H1 (cell line): Measurements from ENCODE around the gene TTC34. TPM values are rescaled to one million over a fixed set of nuclear protein-coding genes. Genes with fewer than 3 reads are reported as not detected.

Experiments
- CTCF ChIA-PET: fragments of 300-600 bp; sonication (Branson Sonifier 250); formaldehyde crosslinking; loops from one replicate; lab custom pipeline; 2021; ENCODE audit not compliant: partially characterized antibody; lab: Charles Lee
- POLR2A ChIA-PET: fragments of 300-600 bp; sonication (Branson Sonifier 250); formaldehyde crosslinking; loops from one replicate; lab custom pipeline; 2021; ENCODE audit warnings: inconsistent platforms; ENCODE audit not compliant: partially characterized antibody; lab: Charles Lee
- DNase-seq, 2 experiments: peaks; one replicate each; pipeline versions ENCODE4 v3.0.0 to v3.0.0-alpha.2; 2010 to 2022; ENCODE audit warnings: low spot score in 2 of 2, low read depth in 1 of 2, mixed read lengths in 1 of 2
- FAIRE-seq: peaks from 2 replicates; lab custom pipeline; 2011; peaks lifted over from hg19 to GRCh38; lab: Jason Lieb, UNC
- H2AFZ ChIP-seq: 2 replicates; pipeline ENCODE4 v1.8.1; 2012; ENCODE audit warnings: low read length, inconsistent platforms
- H2AK5ac ChIP-seq: 2 replicates; pipeline ENCODE4 v1.6.1; 2013; ENCODE audit warnings: low read depth, low read length
- H2BK120ac ChIP-seq: replicated peaks from 2 replicates; pipeline ENCODE3; 2013; ENCODE audit warnings: low read depth, low read length, inconsistent platforms
- H2BK12ac ChIP-seq: 2 replicates; pipeline ENCODE4 v1.6.1; 2013; ENCODE audit warnings: low read depth, low read length
- H2BK15ac ChIP-seq: 2 replicates; pipeline ENCODE4 v1.6.1; 2013; ENCODE audit warnings: low read length
- H2BK20ac ChIP-seq: 2 replicates; pipeline ENCODE4 v1.6.1; 2013; ENCODE audit warnings: low read length
- H2BK5ac ChIP-seq: 2 replicates; pipeline ENCODE4 v1.6.1; 2013; ENCODE audit warnings: low read depth, low read length
- H3K14ac ChIP-seq: 2 replicates; pipeline ENCODE4 v1.6.1; 2013; ENCODE audit warnings: inconsistent platforms; ENCODE audit not compliant: insufficient read length
- H3K18ac ChIP-seq: 2 replicates; pipeline ENCODE4 v1.6.1; 2013; ENCODE audit warnings: low read length; ENCODE audit errors: extremely low read depth
- H3K23ac ChIP-seq: 2 replicates; pipeline ENCODE4 v1.6.1; 2013; ENCODE audit warnings: inconsistent platforms; ENCODE audit not compliant: insufficient read length
- H3K23me2 ChIP-seq: 2 replicates; pipeline ENCODE4 v1.6.1; 2013; ENCODE audit warnings: low read depth, low read length
- H3K27ac ChIP-seq: 2 replicates; pipeline ENCODE4 v1.6.1; 2011; ENCODE audit warnings: low read depth, low read length, inconsistent platforms
- H3K27me3 ChIP-seq, 4 experiments: replicated peaks in 1 of 4; 1 replicate in 1 of 4; 2 replicates in 3 of 4; pipeline versions ENCODE4 v1.6.1 to v1.8.1; 2011 to 2013; ENCODE audit warnings: low read length in 3 of 4, mild to moderate bottlenecking in 3 of 4, inconsistent platforms in 2 of 4, mixed read lengths in 2 of 4, moderate library complexity in 1 of 4; ENCODE audit not compliant: control insufficient read depth in 3 of 4, insufficient read depth in 3 of 4; ENCODE audit errors: extremely low read depth in 1 of 4
- H3K36me3 ChIP-seq, 4 experiments: 2 replicates each; pipeline versions ENCODE4 v1.6.1 to v1.8.1; 2011 to 2013; ENCODE audit warnings: mild to moderate bottlenecking in 4 of 4, low read length in 3 of 4, moderate library complexity in 2 of 4, control low read depth in 1 of 4, inconsistent platforms in 1 of 4; ENCODE audit not compliant: insufficient read depth in 4 of 4, control insufficient read depth in 2 of 4
- H3K4ac ChIP-seq: replicated peaks from 2 replicates; pipeline ENCODE3; 2013; ENCODE audit warnings: low read length, low read depth, mixed read lengths, inconsistent platforms; ENCODE audit not compliant: insufficient read length
- H3K4me1 ChIP-seq, 4 experiments: replicated peaks in 1 of 4; 1 replicate in 1 of 4; 2 replicates in 3 of 4; pipeline versions ENCODE4 v1.6.1 to v1.8.1; 2011 to 2013; ENCODE audit warnings: low read length in 3 of 4, inconsistent platforms in 2 of 4, mixed read lengths in 1 of 4; ENCODE audit not compliant: insufficient read depth in 4 of 4, control insufficient read depth in 3 of 4
- H3K4me2 ChIP-seq, 2 experiments: 2 replicates each; pipeline versions ENCODE4 v1.6.1 to v1.8.1; 2011 to 2013; ENCODE audit warnings: low read depth in 2 of 2, low read length in 2 of 2, control low read depth in 1 of 2, inconsistent platforms in 1 of 2, mild to moderate bottlenecking in 1 of 2; ENCODE audit not compliant: insufficient read depth in 1 of 2
- H3K4me3 ChIP-seq, 4 experiments: fragments of 200-600, 300-600 bp in 1 of 4; sonication (generic), shearing (Covaris generic), sonication (Bioruptor Twin) in 1 of 4; 2 replicates each; pipeline versions ENCODE4 v1.5.1 to v1.8.1; 2011 to 2016; ENCODE audit warnings: low read length in 4 of 4, low read depth in 3 of 4, control low read depth in 2 of 4, inconsistent platforms in 2 of 4, mild to moderate bottlenecking in 2 of 4, mixed read lengths in 1 of 4, moderate library complexity in 1 of 4; ENCODE audit not compliant: insufficient read depth in 2 of 4; ENCODE audit errors: extremely low read depth in 1 of 4
- H3K56ac ChIP-seq: replicated peaks from 2 replicates; pipeline ENCODE3; 2013; ENCODE audit warnings: low read depth, mild to moderate bottlenecking, mixed read lengths, low read length, inconsistent platforms; ENCODE audit not compliant: insufficient read length
- H3K79me1 ChIP-seq: 2 replicates; pipeline ENCODE4 v1.6.1; 2013; ENCODE audit warnings: low read depth, low read length, control low read depth
- H3K79me2 ChIP-seq, 2 experiments: 2 replicates each; pipeline versions ENCODE4 v1.6.1 to v1.8.1; 2012 to 2013; ENCODE audit warnings: low read length in 2 of 2, mild to moderate bottlenecking in 2 of 2, inconsistent platforms in 1 of 2; ENCODE audit not compliant: insufficient read depth in 2 of 2, control insufficient read depth in 1 of 2
- H3K9ac ChIP-seq, 4 experiments: replicated peaks in 1 of 4; 1 replicate in 1 of 4; 2 replicates in 3 of 4; pipeline versions ENCODE4 v1.6.1 to v1.8.1; 2011 to 2013; ENCODE audit warnings: low read depth in 3 of 4, low read length in 3 of 4, control low read depth in 2 of 4, mild to moderate bottlenecking in 2 of 4, moderate library complexity in 2 of 4, inconsistent platforms in 1 of 4; ENCODE audit errors: extremely low read depth in 1 of 4
- H3K9me3 ChIP-seq, 2 experiments: 2 replicates each; pipeline versions ENCODE4 v1.6.1 to v1.8.1; 2012 to 2013; ENCODE audit warnings: mild to moderate bottlenecking in 2 of 2, moderate library complexity in 2 of 2, control low read depth in 1 of 2, inconsistent platforms in 1 of 2, low read depth in 1 of 2, low read length in 1 of 2, mixed read lengths in 1 of 2; ENCODE audit not compliant: insufficient read depth in 2 of 2
- H4K20me1 ChIP-seq, 2 experiments: replicated peaks in 1 of 2; 2 replicates each; pipeline versions ENCODE3 to v1.8.1; 2011 to 2013; ENCODE audit warnings: inconsistent platforms in 2 of 2, low read length in 2 of 2, mild to moderate bottlenecking in 1 of 2; ENCODE audit not compliant: insufficient read depth in 2 of 2, control insufficient read depth in 1 of 2
- H4K5ac ChIP-seq: 2 replicates; pipeline ENCODE4 v1.6.1; 2013; ENCODE audit warnings: low read length, low read depth, mixed read lengths, inconsistent platforms; ENCODE audit not compliant: insufficient read length
- H4K8ac ChIP-seq: 2 replicates; pipeline ENCODE4 v1.8.0; 2013; ENCODE audit warnings: mild to moderate bottlenecking, moderate library complexity, low read length, inconsistent platforms; ENCODE audit not compliant: insufficient read depth; ENCODE audit errors: extremely low read depth
- H4K91ac ChIP-seq: replicated peaks from 2 replicates; pipeline ENCODE3; 2013; ENCODE audit warnings: low read length, mixed read lengths, inconsistent platforms; ENCODE audit not compliant: insufficient read length
- BACH1 ChIP-seq: IDR thresholded peaks from 2 replicates; pipeline ENCODE4 v1.6.1; 2012; ENCODE audit warnings: low read length, improper control_type of control experiment
- CHD2 ChIP-seq: IDR thresholded peaks from 2 replicates; pipeline ENCODE4 v1.6.1; 2012; ENCODE audit warnings: low read length, improper control_type of control experiment
- CTBP2 ChIP-seq: IDR thresholded peaks from 2 replicates; pipeline ENCODE4 v1.7.0; 2011; ENCODE audit warnings: borderline replicate concordance, mild to moderate bottlenecking, moderate library complexity, mixed read lengths, low read length; ENCODE audit not compliant: insufficient read depth, insufficient read length
- EGR1 ChIP-seq: IDR thresholded peaks from 2 replicates; pipeline ENCODE4 v1.6.1; 2011; ENCODE audit warnings: low read depth, low read length, borderline replicate concordance
- GABPA ChIP-seq: IDR thresholded peaks from 2 replicates; pipeline ENCODE4 v1.6.1; 2011; ENCODE audit warnings: mild to moderate bottlenecking, low read length, moderate library complexity, borderline replicate concordance; ENCODE audit not compliant: insufficient read depth
- HDAC2 ChIP-seq, 2 experiments: fragments of 300-600 bp in 1 of 2; sonication (generic) in 1 of 2; IDR thresholded peaks; 2 replicates each; pipeline ENCODE4 v1.6.1; 2011 to 2012; ENCODE audit warnings: low read depth in 2 of 2, low read length in 2 of 2, mild to moderate bottlenecking in 2 of 2, moderate library complexity in 2 of 2, borderline replicate concordance in 1 of 2, inconsistent platforms in 1 of 2
- KDM4A ChIP-seq: IDR thresholded peaks from one replicate; pipeline ENCODE4 v1.7.1; 2012; ENCODE audit warnings: low read depth, mild to moderate bottlenecking, moderate library complexity, low read length, inconsistent platforms; ENCODE audit not compliant: severe bottlenecking
- NANOG ChIP-seq: IDR thresholded peaks from 2 replicates; pipeline ENCODE4 v1.6.1; 2011; ENCODE audit warnings: low read length, low read depth, mild to moderate bottlenecking, inconsistent platforms; ENCODE audit not compliant: insufficient read depth, poor library complexity, severe bottlenecking
- PHF8 ChIP-seq: fragments of 200-600 bp; sonication (generic); conservative IDR thresholded peaks from 2 replicates; pipeline ENCODE4 v1.7.1; 2012; ENCODE audit warnings: low read depth, mild to moderate bottlenecking, inconsistent platforms, low read length, moderate library complexity
- POLR2AphosphoS5 ChIP-seq: IDR thresholded peaks from 2 replicates; pipeline ENCODE4 v1.6.1; 2011; ENCODE audit warnings: low read depth, low read length
- SIRT6 ChIP-seq: IDR thresholded peaks from one replicate; pipeline ENCODE4 v1.7.1; 2012; ENCODE audit warnings: low read length, inconsistent platforms
- YY1 ChIP-seq: IDR thresholded peaks from 2 replicates; pipeline ENCODE4 v1.6.1; 2011; ENCODE audit warnings: low read depth, mild to moderate bottlenecking, low read length
- WGBS, 2 experiments: shearing (Covaris generic) in 1 of 2; methylation state at CpG; one replicate each; pipeline versions ENCODE4 v1.1.6 to v1.1.7; 2013 to 2015; ENCODE audit warnings: low lambda C conversion rate in 2 of 2, mixed read lengths in 2 of 2, inconsistent platforms in 1 of 2, low coverage in 1 of 2, missing lambda C conversion rate in 1 of 2; ENCODE audit not compliant: insufficient replicate concordance in 2 of 2, insufficient coverage in 1 of 2, insufficient read length in 1 of 2; ENCODE audit errors: extremely low coverage in 1 of 2, missing lambda C conversion rate in 1 of 2; 5-methylcytosine and 5-hydroxymethylcytosine counted together
- polyA plus RNA-seq, 7 experiments: library from polyadenylated mRNA; depleted of rRNA in 3 of 7; stranded (reverse) in 5 of 7; unstranded in 2 of 7; fragments of >200 nt in 5 of 7; fragments of 200-250 nt in 2 of 7; gene quantifications; 1 replicate in 5 of 7; 2 replicates in 1 of 7; 4 replicates in 1 of 7; pipeline versions ENCODE4 v1.2.1 to v1.2.3, GENCODE V29; 2011 to 2013; ENCODE audit warnings: missing spikeins in 2 of 7, mixed read lengths in 2 of 7
- total RNA-seq: library from RNA; stranded (reverse); fragmentation: NEBNext Ultra II Directional; extraction: Animal tissue kit (Norgen Biotek cat#: 25700); gene quantifications from 2 replicates; pipeline ENCODE4 v1.2.1, GENCODE V29; 2021
- TF ChIP-seq, protein P1 (sequence below): IDR thresholded peaks from 2 replicates; pipeline ENCODE4 v1.6.1; 2011; ENCODE audit warnings: low read depth, mild to moderate bottlenecking, low read length; ENCODE audit not compliant: insufficient read depth

TTC34 gene
- total and polyA plus RNA-seq, 2 of the 8 experiments (the other 6 are each of a cell fraction or from before 2014, with no cell fraction given), result 0.23 to 0.50 TPM

DNA sequence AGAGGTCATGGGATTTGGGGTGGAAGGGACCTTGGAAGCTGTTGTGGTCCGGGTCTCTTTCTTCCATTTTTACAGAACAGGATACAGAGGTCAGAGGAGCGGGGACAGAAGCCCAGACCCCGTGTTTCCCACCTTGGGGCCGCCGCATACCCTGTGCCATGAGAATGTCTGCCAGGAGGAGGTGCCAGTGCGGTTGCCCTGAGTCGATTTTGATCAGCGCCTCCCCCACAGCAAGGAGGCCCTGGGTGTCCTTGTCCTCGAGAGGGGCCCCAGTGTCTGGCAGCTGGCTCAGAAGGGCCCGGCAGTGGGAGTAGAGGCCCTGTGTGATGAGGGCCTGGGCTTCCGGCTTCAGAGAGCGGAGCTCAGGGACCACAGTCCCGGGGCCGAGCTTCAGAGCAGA lies 156.3 kb downstream of the TTC34 start:
- no peak for FAIRE-seq
- TF ChIP-seq BACH1, result no peak
- no peak for TF ChIP-seq SIRT6
- TF ChIP-seq, protein P1, sequence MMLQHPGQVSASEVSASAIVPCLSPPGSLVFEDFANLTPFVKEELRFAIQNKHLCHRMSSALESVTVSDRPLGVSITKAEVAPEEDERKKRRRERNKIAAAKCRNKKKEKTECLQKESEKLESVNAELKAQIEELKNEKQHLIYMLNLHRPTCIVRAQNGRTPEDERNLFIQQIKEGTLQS, result no peak
- no peak for TF ChIP-seq POLR2AphosphoS5
- TF ChIP-seq HDAC2 (IDR thresholded peaks at IDR 0.05; ENCODE audit: borderline replicate concordance in 1 of 2, low read depth in 2 of 2, low read length in 2 of 2), result no peak
- no peak for TF ChIP-seq PHF8
- no peak for TF ChIP-seq CTBP2
- TF ChIP-seq CHD2, result no peak
- TF ChIP-seq KDM4A, result no peak
- TF ChIP-seq NANOG, result no peak
- TF ChIP-seq YY1, result no peak
- TF ChIP-seq EGR1, result no peak
- TF ChIP-seq GABPA, result no peak

More for the DNA sequence above, 156.3 kb downstream of the TTC34 start:
- ChIA-PET CTCF (interaction anchor here (1.4 kb wide), 1 partner anchor 83 kb away, joined by 4 read pairs; no protein-coding TSS in a partner anchor), POLR2A (no interaction called here)
- Histone ChIP-seq H3K4me1 (peaks cover 0 to 13% (median 11%) of the 10 kb centered on the region in 4 experiments; a peak in 5 of 7 replicates), H3K9ac (no peak overlapping the region), H4K5ac (no peak overlapping the region), H3K23me2 (peaks cover 11% of the 10 kb centered on the region; the same call in 1 of the 2 replicates), H2BK5ac (no peak overlapping the region), H3K4ac (no peak overlapping the region), H2BK120ac (no peak overlapping the region), H3K27me3 (0 out of 7 replicates have a peak, but pooled peaks cover 0 to 2% (median 0%) of the 10 kb centered on the region in 4 experiments), H2AK5ac (no peak overlapping the region), H3K9me3 (peaks cover 20 to 35% of the 10 kb centered on the region in 2 experiments), H4K91ac (no peak overlapping the region), H3K79me2 (no peaks in the 10 kb centered on the region; a peak in 1 of 4 replicates), H3K36me3 (no peaks in the 10 kb centered on the region), H4K8ac (no peak overlapping the region), H3K14ac (no peak overlapping the region), H3K4me2 (no peak overlapping the region), H3K18ac (no peak overlapping the region), H3K56ac (no peak overlapping the region), H3K23ac (no peak overlapping the region), H2BK15ac (no peak overlapping the region), H3K79me1 (no peaks in the 10 kb centered on the region), H2AFZ (no peak overlapping the region), H4K20me1 (peaks cover 0 to 2% of the 10 kb centered on the region in 2 experiments), H2BK12ac (no peak overlapping the region), H3K27ac (no peak overlapping the region), H2BK20ac (no peak overlapping the region), H3K4me3 (no peak overlapping the region)
- DNase-seq, result no peak
- WGBS, 2 experiments, result 80% methylated on average over 14 of the region's 14 CpGs; no CpG with 5 or more reads in 1 of the 2 experiments
